NT2/D1 (cell line): ENCODE results near the gene PKMYT1.

ENCODE experiments used
- SUZ12 ChIP-seq: IDR thresholded peaks from 2 replicates; pipeline ENCODE4 v1.6.1; 2011; ENCODE audit not compliant: insufficient read length, insufficient read depth; ENCODE audit errors: extremely low read depth
- YY1 ChIP-seq: IDR thresholded peaks from 2 replicates; pipeline ENCODE4 v1.6.1; 2011; ENCODE audit not compliant: insufficient read length, insufficient read depth
- ZNF274 ChIP-seq: IDR thresholded peaks from 2 replicates; pipeline ENCODE4 v1.6.1; 2011; ENCODE audit warnings: mild to moderate bottlenecking, low read depth, low read length

- TF ChIP-seq SUZ12 (no peak), ZNF274 (no peak), YY1 (no peak)
These were observed 10.4 kb downstream of the PKMYT1 start for GRCh38 chr16:2969545-2970521.
